Breast epithelium (tissue), 3 donors: ENCODE results near the gene CDH18.

Source experiments
- CTCF ChIP-seq, 3 donors: fragments of 450-650 bp; IDR thresholded peaks; one replicate each; pipeline ENCODE4 v1.5.1; 2016 to 2017; ENCODE audit warnings: antibody characterized with exemption in 3 of 3, mild to moderate bottlenecking in 3 of 3, moderate library complexity in 3 of 3
- POLR2AphosphoS5 ChIP-seq, 3 donors: sonication (generic); formaldehyde crosslinking; IDR thresholded peaks; one replicate each; pipeline ENCODE4 v1.6.1; 2017; ENCODE audit warnings: antibody characterized with exemption in 3 of 3

- TF ChIP-seq POLR2AphosphoS5 (IDR thresholded peaks at IDR 0.05) (no peak), CTCF (IDR thresholded peaks at IDR 0.05) (no peak)
These were observed 60.8 kb downstream of the CDH18 start for GRCh38 chr5:19927170-19927569.
